ENCODE data around the gene PHTF2.
"Not testable (repeated sequence)": the region's sequence is repeated elsewhere in the genome, so short reads cannot be mapped to it uniquely, and the experiment has no call there.

Gene PHTF2

DNA sequence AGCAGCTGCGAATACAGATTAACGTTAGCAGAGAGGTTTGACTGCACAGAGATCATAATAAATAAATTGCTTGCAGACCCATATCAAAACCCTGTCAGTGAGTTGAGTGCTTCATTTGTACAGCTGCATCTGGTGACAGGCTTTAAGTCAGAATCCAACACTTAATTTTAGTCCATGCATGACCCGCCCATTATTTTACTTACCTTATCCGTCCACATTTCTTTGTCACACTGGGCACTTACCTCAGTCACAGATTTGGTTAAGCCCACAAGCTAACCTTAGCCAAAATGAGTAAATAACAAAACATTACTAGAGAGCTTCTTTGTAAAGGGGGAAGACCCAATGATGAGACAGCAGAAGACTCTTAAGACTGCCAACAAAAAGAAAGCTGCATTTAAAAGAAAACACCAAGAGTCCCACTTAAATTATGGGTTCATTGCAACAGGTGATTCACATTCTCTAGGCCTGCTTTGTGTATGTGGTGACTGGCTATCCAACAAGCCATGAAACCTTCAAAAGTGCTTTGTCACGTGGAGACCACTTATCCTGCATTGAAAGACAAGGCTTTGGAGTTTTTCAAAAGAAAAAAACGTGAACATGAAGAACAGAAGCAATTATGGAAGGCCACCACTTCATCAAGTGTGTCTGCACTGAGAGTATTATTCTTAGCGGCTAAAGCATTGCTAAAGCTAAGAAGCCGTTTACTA is 32.2 kb downstream of the PHTF2 start:
- no peak for TF ChIP-seq CTCF (IDR thresholded peaks at IDR 0.05; ENCODE audit: extremely low read depth, missing control alignments)
- DNase-seq (ENCODE audit: low spot score), result no peak

DNA sequence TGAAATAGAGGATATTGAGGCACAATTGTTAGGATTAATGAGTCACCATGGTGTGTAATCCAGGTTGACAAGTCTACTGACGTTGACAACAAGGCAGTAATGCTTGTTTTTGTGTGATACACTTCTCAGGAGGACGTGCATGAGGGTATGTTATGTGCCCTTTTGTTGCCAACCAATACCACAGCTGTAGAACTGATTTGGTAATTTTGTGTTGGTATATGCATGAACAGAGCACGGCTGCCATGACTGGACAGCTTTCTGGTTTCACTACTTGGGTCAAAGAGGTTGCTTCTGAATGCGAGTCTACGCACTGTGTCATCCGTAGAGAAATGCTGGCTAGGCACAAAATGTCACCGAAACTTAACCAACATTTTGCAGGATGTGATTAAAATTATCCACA is 32.9 kb downstream of the PHTF2 start:
- no peak for DNase-seq (ENCODE audit: low spot score)
- no peak for TF ChIP-seq CTCF (IDR thresholded peaks at IDR 0.05; ENCODE audit: extremely low read depth, missing control alignments)

- TF ChIP-seq CTCF (IDR thresholded peaks at IDR 0.05; ENCODE audit: extremely low read depth, missing control alignments), result no peak
Observed at GRCh38 chr7:77831953-77832352, 33.4 kb downstream of the PHTF2 start.

GRCh38 chr7:77833136-77833535 is 34.6 kb downstream of the PHTF2 start:
- no peak for DNase-seq (ENCODE audit: low spot score)

More at GRCh38 chr7:77831953-77832352, 33.4 kb downstream of the PHTF2 start:
- no peak for DNase-seq (ENCODE audit: low spot score)

DNA sequence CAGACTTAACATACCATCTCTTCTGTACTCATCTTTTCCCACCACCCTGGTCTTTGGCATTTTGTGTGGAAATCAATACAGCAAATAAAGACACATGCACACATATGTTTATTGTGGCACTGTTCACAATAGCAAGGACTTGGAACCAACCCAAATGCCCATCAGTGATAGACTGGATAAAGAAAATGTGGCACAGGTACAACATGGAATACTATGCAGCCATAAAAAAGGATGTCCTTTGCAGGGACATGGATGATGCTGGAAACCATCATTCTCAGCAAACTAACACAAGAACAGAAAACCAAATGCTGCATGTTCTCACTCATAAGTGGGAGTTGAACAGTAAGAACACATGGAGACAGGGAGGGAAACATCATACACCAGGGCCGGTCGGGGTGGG is 37.9 kb downstream of the PHTF2 start:
- DNase-seq (ENCODE audit: low spot score), result not testable (repeated sequence)

More at GRCh38 chr7:77833136-77833535, 34.6 kb downstream of the PHTF2 start:
- no peak for TF ChIP-seq CTCF (IDR thresholded peaks at IDR 0.05; ENCODE audit: extremely low read depth, missing control alignments)

GRCh38 chr7:77837275-77837674 is 38.7 kb downstream of the PHTF2 start:
- TF ChIP-seq CTCF (IDR thresholded peaks at IDR 0.05; ENCODE audit: extremely low read depth, missing control alignments), result no peak
- DNase-seq (ENCODE audit: low spot score), result no peak

DNA sequence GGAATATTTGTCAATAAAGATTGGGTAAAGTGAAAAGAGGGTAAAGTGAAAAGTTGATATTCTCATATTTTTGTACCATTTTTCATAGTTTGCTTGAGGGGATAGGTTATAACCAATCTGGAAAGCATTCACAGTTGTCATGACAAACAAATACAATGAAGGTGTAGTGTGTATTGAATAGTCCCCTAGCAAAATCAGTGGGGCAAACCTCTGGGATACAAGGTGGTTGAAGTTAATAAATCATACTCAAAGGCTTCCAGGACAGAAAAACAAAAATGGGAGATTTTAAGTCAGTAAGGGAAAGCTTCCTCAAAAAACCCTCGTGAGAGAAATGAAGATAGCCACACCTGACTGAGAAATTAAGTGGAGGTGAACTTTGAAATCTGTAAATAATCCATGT is 39.4 kb downstream of the PHTF2 start:
- TF ChIP-seq CTCF (IDR thresholded peaks at IDR 0.05; ENCODE audit: extremely low read depth, missing control alignments), result no peak
- no peak for DNase-seq (ENCODE audit: low spot score)

- DNase-seq (ENCODE audit: low spot score), result no peak
- TF ChIP-seq CTCF (IDR thresholded peaks at IDR 0.05; ENCODE audit: extremely low read depth, missing control alignments), result no peak
Observed at GRCh38 chr7:77838929-77839491, 40.4 kb downstream of the PHTF2 start.
